Right atrium auricular region (tissue), 2 donors: ENCODE measurements around the gene MVK. TPM values are rescaled to one million over a fixed set of nuclear protein-coding genes. Genes with fewer than 3 reads are reported as not detected.

Experiments
- DNase-seq: peaks from one replicate; pipeline ENCODE4 v3.0.0-alpha.2; 2019; ENCODE audit warnings: low spot score
- H3K27ac ChIP-seq, 2 donors: fragments of 200-600 bp; sonication (generic); 1 replicate in 1 of 2; 2 replicates in 1 of 2; pipeline ENCODE4 v1.5.1; 2016 to 2019
- H3K27me3 ChIP-seq, 2 donors: fragments of 200-600 bp; sonication (generic); one replicate each; pipeline versions ENCODE4 v1.5.1 to v1.6.0; 2017 to 2019
- H3K36me3 ChIP-seq: fragments of 200-600 bp; sonication (generic); one replicate; pipeline ENCODE4 v1.5.1; 2016
- H3K4me1 ChIP-seq, 2 donors: fragments of 200-600 bp; sonication (generic); one replicate each; pipeline versions ENCODE4 v1.5.1 to v1.6.0; 2017 to 2019
- H3K4me3 ChIP-seq, 2 donors: fragments of 200-600 bp; sonication (generic); 1 replicate in 1 of 2; 2 replicates in 1 of 2; pipeline ENCODE4 v1.5.1; 2017 to 2019; ENCODE audit warnings: mild to moderate bottlenecking in 1 of 2, moderate library complexity in 1 of 2
- H3K9me3 ChIP-seq, 2 donors: fragments of 200-600 bp; sonication (generic); one replicate each; pipeline ENCODE4 v1.5.1; 2019
- CTCF ChIP-seq, 2 donors: fragments of 200-600 bp; sonication (generic); IDR thresholded peaks; one replicate each; pipeline ENCODE4 v1.5.1; 2019; ENCODE audit warnings: antibody characterized with exemption in 2 of 2
- total RNA-seq, 2 donors: library from RNA; depleted of rRNA; stranded (reverse); fragments of >200 nt; gene quantifications; one replicate each; pipeline ENCODE4 v1.1.0, GENCODE V29; 2016

MVK gene
- total RNA-seq, 2 donors from 2014 or later, result 5.5 to 7.5 TPM

GRCh38 chr12:109612975-109613502 lies 39.4 kb downstream of the MVK start:
- DNase-seq, result no peak
- Histone ChIP-seq H3K9me3 (no peaks in the 10 kb centered on the region), H3K27ac (no peak overlapping the region), H3K36me3 (no peaks in the 10 kb centered on the region), H3K27me3 (no peaks in the 10 kb centered on the region), H3K4me3 (no peak overlapping the region), H3K4me1 (no peaks in the 10 kb centered on the region)
- TF ChIP-seq CTCF (IDR thresholded peaks at IDR 0.05), result peak in 1 of 2 donors; percentile 10

- no peaks in the 10 kb centered on the region for H3K27me3 ChIP-seq
- TF ChIP-seq CTCF (IDR thresholded peaks at IDR 0.05), result no peak
Observed at GRCh38 chr12:109613649-109614455, 40.3 kb downstream of the MVK start.

GRCh38 chr12:109615556-109616229 lies 42.1 kb downstream of the MVK start:
- Histone ChIP-seq H3K27ac (no peak overlapping the region), H3K4me1 (no peaks in the 10 kb centered on the region), H3K4me3 (no peak overlapping the region), H3K27me3 (no peaks in the 10 kb centered on the region), H3K36me3 (no peaks in the 10 kb centered on the region), H3K9me3 (no peaks in the 10 kb centered on the region)
- no peak for DNase-seq
- no peak for TF ChIP-seq CTCF (IDR thresholded peaks at IDR 0.05)

More at GRCh38 chr12:109613649-109614455, 40.3 kb downstream of the MVK start:
- H3K9me3 ChIP-seq, result no peaks in the 10 kb centered on the region
- H3K36me3 ChIP-seq, result no peaks in the 10 kb centered on the region
- H3K27ac ChIP-seq, result no peak overlapping the region
- H3K4me1 ChIP-seq, result no peaks in the 10 kb centered on the region
- no peak overlapping the region for H3K4me3 ChIP-seq
- no peak for DNase-seq

GRCh38 chr12:109617491-109617890 lies 43.9 kb downstream of the MVK start:
- no peaks in the 10 kb centered on the region for H3K36me3 ChIP-seq
- TF ChIP-seq CTCF (IDR thresholded peaks at IDR 0.05), result no peak
- H3K27me3 ChIP-seq, result no peaks in the 10 kb centered on the region
- no peak overlapping the region for H3K27ac ChIP-seq
- no peaks in the 10 kb centered on the region for H3K4me1 ChIP-seq
- H3K9me3 ChIP-seq, result no peaks in the 10 kb centered on the region
- DNase-seq, result no peak
- no peak overlapping the region for H3K4me3 ChIP-seq

GRCh38 chr12:109618082-109618481 lies 44.5 kb downstream of the MVK start:
- Histone ChIP-seq H3K4me3 (no peak overlapping the region), H3K27me3 (no peaks in the 10 kb centered on the region), H3K9me3 (no peaks in the 10 kb centered on the region), H3K36me3 (no peaks in the 10 kb centered on the region), H3K4me1 (no peaks in the 10 kb centered on the region), H3K27ac (no peak overlapping the region)
- no peak for TF ChIP-seq CTCF (IDR thresholded peaks at IDR 0.05)
- DNase-seq, result no peak
